Endometrium (tissue), 2 donors: ENCODE data around the gene TBC1D7.

ENCODE experiments used
- FAIRE-seq: peaks from 2 replicates; lab custom pipeline; 2012; peaks lifted over from hg19 to GRCh38; lab: Jason Lieb, UNC
- donor health status: control.
- donor health status: control.

The TBC1D7 gene

GRCh38 chr6:13318821-13319220, 9.5 kb downstream of the TBC1D7 start:
- no peak for FAIRE-seq

GRCh38 chr6:13315896-13316295, 12.4 kb downstream of the TBC1D7 start:
- no peak for FAIRE-seq

GRCh38 chr6:13314806-13315205, 13.5 kb downstream of the TBC1D7 start:
- FAIRE-seq, result no peak

- no peak for FAIRE-seq
Measured at GRCh38 chr6:13311155-13311554, 17.2 kb downstream of the TBC1D7 start.

- no peak for FAIRE-seq
Measured at GRCh38 chr6:13308332-13308731, 20.0 kb downstream of the TBC1D7 start.

- no peak for FAIRE-seq
Measured at GRCh38 chr6:13307508-13307995, 20.8 kb downstream of the TBC1D7 start.

- FAIRE-seq, result no peak
Measured at GRCh38 chr6:13305791-13306190, 22.5 kb downstream of the TBC1D7 start.

- FAIRE-seq, result no peak
Measured at GRCh38 chr6:13305288-13305687, 23.0 kb downstream of the TBC1D7 start.

GRCh38 chr6:13304580-13305260, 23.6 kb downstream of the TBC1D7 start:
- no peak for FAIRE-seq

- FAIRE-seq, result no peak
Measured at GRCh38 chr6:13304101-13304500, 24.2 kb downstream of the TBC1D7 start.

GRCh38 chr6:13303668-13304017, 24.7 kb downstream of the TBC1D7 start:
- no peak for FAIRE-seq

- no peak for FAIRE-seq
Measured at GRCh38 chr6:13302751-13303667, 25.3 kb downstream of the TBC1D7 start.

GRCh38 chr6:13302291-13302690, 26.0 kb downstream of the TBC1D7 start:
- FAIRE-seq, result no peak

- no peak for FAIRE-seq
Measured at GRCh38 chr6:13300643-13301590, 27.4 kb downstream of the TBC1D7 start.

- FAIRE-seq, result no peak
Measured at GRCh38 chr6:13299918-13300317, 28.4 kb downstream of the TBC1D7 start.

- FAIRE-seq, result no peak
Measured at GRCh38 chr6:13299403-13299821, 28.9 kb downstream of the TBC1D7 start.

GRCh38 chr6:13298446-13298845, 29.9 kb downstream of the TBC1D7 start:
- no peak for FAIRE-seq

- FAIRE-seq, result no peak
Measured at GRCh38 chr6:13297391-13297790, 30.9 kb downstream of the TBC1D7 start.

- FAIRE-seq, result no peak
Measured at GRCh38 chr6:13296536-13296997, 31.8 kb downstream of the TBC1D7 start.

GRCh38 chr6:13295576-13295975, 32.8 kb downstream of the TBC1D7 start:
- FAIRE-seq, result no peak

GRCh38 chr6:13294499-13295069, 33.8 kb downstream of the TBC1D7 start:
- no peak for FAIRE-seq

- FAIRE-seq, result no peak
Measured at GRCh38 chr6:13292774-13293173, 35.6 kb downstream of the TBC1D7 start.
